ENCODE measurements around the gene ALKBH4. TPM values are rescaled to one million over a fixed set of nuclear protein-coding genes. Genes with fewer than 3 reads are reported as not detected.
A peak's percentile ranks its signal among the peaks of the same experiment; 100 is the strongest.

The ALKBH4 gene
- total RNA-seq, 1 experiment from 2014 or later: 31.0 TPM

- no peak for ATAC-seq
- Histone ChIP-seq H3K27ac (ENCODE audit: low read length) (no peak overlapping the region), H3K4me1 (ENCODE audit: insufficient read depth, low read length) (peaks cover 10% of the 10 kb centered on the region; the same call in 1 of the 2 replicates), H3K9me3 (ENCODE audit: low read length) (no peaks in the 10 kb centered on the region), H2AFZ (ENCODE audit: low read length) (no peak overlapping the region), H3F3A (ENCODE audit: low read length, unreplicated experiment) (no peaks in the 10 kb centered on the region), H3K36me3 (ENCODE audit: low read depth, low read length) (no peaks in the 10 kb centered on the region; the same call in 1 of the 2 replicates), H3K27me3 (ENCODE audit: low read length) (no peaks in the 10 kb centered on the region), H3K9ac (ENCODE audit: low read length) (no peak overlapping the region; the same call in 1 of the 2 replicates), H3K4me2 (ENCODE audit: low read length) (peak overlapping the region; percentile 91), H3K9me2 (replicated peaks; ENCODE audit: low read length) (no peaks in the 10 kb centered on the region), H4K20me1 (ENCODE audit: low read length) (no peaks in the 10 kb centered on the region), H3K79me2 (ENCODE audit: low read length) (peaks cover 24% of the 10 kb centered on the region), H3K4me3 (ENCODE audit: low read length) (peak overlapping the region; percentile 90)
- TF ChIP-seq, protein P1, sequence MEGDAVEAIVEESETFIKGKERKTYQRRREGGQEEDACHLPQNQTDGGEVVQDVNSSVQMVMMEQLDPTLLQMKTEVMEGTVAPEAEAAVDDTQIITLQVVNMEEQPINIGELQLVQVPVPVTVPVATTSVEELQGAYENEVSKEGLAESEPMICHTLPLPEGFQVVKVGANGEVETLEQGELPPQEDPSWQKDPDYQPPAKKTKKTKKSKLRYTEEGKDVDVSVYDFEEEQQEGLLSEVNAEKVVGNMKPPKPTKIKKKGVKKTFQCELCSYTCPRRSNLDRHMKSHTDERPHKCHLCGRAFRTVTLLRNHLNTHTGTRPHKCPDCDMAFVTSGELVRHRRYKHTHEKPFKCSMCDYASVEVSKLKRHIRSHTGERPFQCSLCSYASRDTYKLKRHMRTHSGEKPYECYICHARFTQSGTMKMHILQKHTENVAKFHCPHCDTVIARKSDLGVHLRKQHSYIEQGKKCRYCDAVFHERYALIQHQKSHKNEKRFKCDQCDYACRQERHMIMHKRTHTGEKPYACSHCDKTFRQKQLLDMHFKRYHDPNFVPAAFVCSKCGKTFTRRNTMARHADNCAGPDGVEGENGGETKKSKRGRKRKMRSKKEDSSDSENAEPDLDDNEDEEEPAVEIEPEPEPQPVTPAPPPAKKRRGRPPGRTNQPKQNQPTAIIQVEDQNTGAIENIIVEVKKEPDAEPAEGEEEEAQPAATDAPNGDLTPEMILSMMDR (conservative IDR thresholded peaks at IDR 0.05; ENCODE audit: low read depth, low read length): no peak
- no peak for TF ChIP-seq EZH2phosphoT487 (IDR thresholded peaks at IDR 0.05; ENCODE audit: borderline replicate concordance, low read length)
- TF ChIP-seq EZH2 (IDR thresholded peaks at IDR 0.05; ENCODE audit: low read length, unreplicated experiment): no peak
- no TSS peak for BruUV-seq (replicated peaks)
- intact Hi-C loops (cut with micrococcal nuclease): no loop called here
- no peak for DNase-seq
- ChIA-PET POLR2A (ENCODE audit: unreplicated experiment) (no interaction called here), CTCF (no interaction called here)
Observed at GRCh38 chr7:102466097-102466496, 1.4 kb upstream of the ALKBH4 start.

- intact Hi-C loops (cut with micrococcal nuclease): loop anchor here (2.0 kb wide), 1 partner anchor 59 kb away; no protein-coding TSS in a partner anchor
- TSS peak; percentile 52 for BruUV-seq (replicated peaks)
Observed at GRCh38 chr7:102463841-102464576, 654 bp downstream of the ALKBH4 start.

More at GRCh38 chr7:102463841-102464576, 654 bp downstream of the ALKBH4 start:
- Histone ChIP-seq H3K4me3 (ENCODE audit: low read length) (peak overlapping the region; percentile 90), H3K36me3 (ENCODE audit: low read depth, low read length) (no peaks in the 10 kb centered on the region), H3K9ac (ENCODE audit: low read length) (peak overlapping the region; percentile 82), H3F3A (ENCODE audit: low read length, unreplicated experiment) (no peaks in the 10 kb centered on the region), H3K4me1 (ENCODE audit: insufficient read depth, low read length) (peaks cover 10% of the 10 kb centered on the region; the same call in 1 of the 2 replicates), H4K20me1 (ENCODE audit: low read length) (no peaks in the 10 kb centered on the region), H3K9me2 (replicated peaks; ENCODE audit: low read length) (no peaks in the 10 kb centered on the region), H3K4me2 (ENCODE audit: low read length) (peak overlapping the region; percentile 91), H3K79me2 (ENCODE audit: low read length) (peaks cover 24% of the 10 kb centered on the region), H3K27ac (ENCODE audit: low read length) (no peak overlapping the region), H3K27me3 (ENCODE audit: low read length) (no peaks in the 10 kb centered on the region), H3K9me3 (ENCODE audit: low read length) (no peaks in the 10 kb centered on the region), H2AFZ (ENCODE audit: low read length) (peak overlapping the region; percentile 96)
- no peak for DNase-seq
- ChIA-PET CTCF (interaction anchor here (0.6 kb wide), 1 partner anchor 1968 kb away, joined by 6 read pairs; no protein-coding TSS in a partner anchor), POLR2A (ENCODE audit: unreplicated experiment) (no interaction called here)
- peak; percentile 23 for ATAC-seq
- TF ChIP-seq EZH2 (IDR thresholded peaks at IDR 0.05; ENCODE audit: low read length, unreplicated experiment) (no peak), EZH2phosphoT487 (IDR thresholded peaks at IDR 0.05; ENCODE audit: borderline replicate concordance, low read length) (no peak)
- TF ChIP-seq, protein P1 (conservative IDR thresholded peaks at IDR 0.05; ENCODE audit: low read depth, low read length): no peak
